SU-DHL-6 (cell line): ENCODE data around the gene COG2.

Experiments
- H2AFZ ChIP-seq: fragments of 200-600 bp; sonication (generic); 2 replicates; pipeline ENCODE4 v1.6.1; 2014; ENCODE audit warnings: low read depth, mild to moderate bottlenecking, moderate library complexity, mixed read lengths, antibody characterized with exemption, low read length; ENCODE audit not compliant: severe bottlenecking
- H3F3A ChIP-seq: fragments of 200-600 bp; shearing (Covaris generic); 2 replicates; pipeline ENCODE4 v1.6.0; 2016; ENCODE audit warnings: antibody characterized with exemption, mild to moderate bottlenecking; ENCODE audit not compliant: insufficient read depth
- H3K27ac ChIP-seq: fragments of 200-600 bp; sonication (generic); 2 replicates; pipeline ENCODE4 v1.5.1; 2016; ENCODE audit warnings: low read depth, mild to moderate bottlenecking, low read length, moderate library complexity, mixed read lengths
- H3K27me3 ChIP-seq: fragments of 200-600 bp; sonication (generic), shearing (Covaris generic); 2 replicates; pipeline ENCODE4 v1.6.0; 2014; ENCODE audit warnings: mild to moderate bottlenecking, low read length
- H3K36me3 ChIP-seq: fragments of 200-600 bp; sonication (generic); 2 replicates; pipeline ENCODE4 v1.6.1; 2014; ENCODE audit warnings: mild to moderate bottlenecking, low read length, mixed read lengths
- H3K4me2 ChIP-seq: fragments of 300-600, 200-600 bp; shearing (Covaris generic), sonication (generic); 2 replicates; pipeline ENCODE4 v1.6.0; 2014; ENCODE audit warnings: low read length, low read depth, mild to moderate bottlenecking; ENCODE audit not compliant: poor library complexity, severe bottlenecking
- H3K4me3 ChIP-seq: fragments of 200-600 bp; sonication (generic); 2 replicates; pipeline ENCODE4 v1.5.1; 2014; ENCODE audit warnings: antibody characterized with exemption, low read length, mild to moderate bottlenecking, mixed read lengths; ENCODE audit not compliant: insufficient read depth, poor library complexity, severe bottlenecking
- H3K79me2 ChIP-seq: fragments of 200-600 bp; sonication (generic); 2 replicates; pipeline ENCODE4 v1.6.1; 2014; ENCODE audit warnings: mild to moderate bottlenecking, low read length, moderate library complexity; ENCODE audit not compliant: insufficient read depth
- H3K9ac ChIP-seq: fragments of 200-600 bp; sonication (generic); 2 replicates; pipeline ENCODE4 v1.7.0; 2014; ENCODE audit warnings: mild to moderate bottlenecking, low read length
- H3K9me2 ChIP-seq: fragments of 200-600 bp; sonication (generic); replicated peaks from 2 replicates; pipeline ENCODE4 v1.6.1; 2014; ENCODE audit warnings: low read length; ENCODE audit not compliant: insufficient read depth
- H3K9me3 ChIP-seq: fragments of 200-600 bp; sonication (generic); 2 replicates; pipeline ENCODE4 v1.6.1; 2014; ENCODE audit warnings: low read length, mixed read lengths; ENCODE audit not compliant: insufficient read depth
- H4K20me1 ChIP-seq: fragments of 200-600 bp; sonication (generic); 2 replicates; pipeline ENCODE4 v1.6.1; 2014; ENCODE audit warnings: low read depth, mild to moderate bottlenecking, antibody characterized with exemption, low read length, moderate library complexity, mixed read lengths
- CTCF ChIP-seq: fragments of 200-600 bp; sonication (generic); IDR thresholded peaks from one replicate; pipeline ENCODE4 v1.5.1; 2017; ENCODE audit warnings: antibody characterized with exemption, mild to moderate bottlenecking, low read length, moderate library complexity; ENCODE audit not compliant: insufficient read depth, poor library complexity, severe bottlenecking
- EZH2phosphoT487 ChIP-seq: fragments of 200-600 bp; sonication (generic), shearing (Covaris generic); conservative IDR thresholded peaks from 2 replicates; pipeline ENCODE4 v1.6.1; 2018; ENCODE audit warnings: mild to moderate bottlenecking, antibody characterized with exemption, low read length, moderate library complexity, mixed read lengths

COG2 gene

GRCh38 chr1:230646710-230647302 is 4.5 kb downstream of the COG2 start:
- TF ChIP-seq CTCF, result no peak
- H3K9ac ChIP-seq, result no peak overlapping the region
- no peak overlapping the region for H3K4me2 ChIP-seq
- peaks cover 92% of the 10 kb centered on the region for H3K79me2 ChIP-seq
- H3K9me2 ChIP-seq, result no peaks in the 10 kb centered on the region
- H3F3A ChIP-seq, result no peaks in the 10 kb centered on the region
- no peaks in the 10 kb centered on the region for H3K27me3 ChIP-seq
- H3K36me3 ChIP-seq, result no peaks in the 10 kb centered on the region
- H2AFZ ChIP-seq, result no peak overlapping the region
- H3K27ac ChIP-seq, result no peak overlapping the region
- no peaks in the 10 kb centered on the region for H3K9me3 ChIP-seq
- peaks cover 17% of the 10 kb centered on the region; the same call in 1 of the 2 replicates for H4K20me1 ChIP-seq
- no peak overlapping the region for H3K4me3 ChIP-seq

- no peaks in the 10 kb centered on the region for H3K27me3 ChIP-seq
- no peak overlapping the region for H3K4me2 ChIP-seq
- peaks cover 97% of the 10 kb centered on the region for H3K79me2 ChIP-seq
- no peaks in the 10 kb centered on the region for H3K9me2 ChIP-seq
- no peak overlapping the region for H3K27ac ChIP-seq
- no peaks in the 10 kb centered on the region for H3K36me3 ChIP-seq
- H3F3A ChIP-seq, result no peaks in the 10 kb centered on the region
- no peaks in the 10 kb centered on the region for H3K9me3 ChIP-seq
- no peak overlapping the region for H3K9ac ChIP-seq
- peaks cover 17% of the 10 kb centered on the region; the same call in 1 of the 2 replicates for H4K20me1 ChIP-seq
- no peak overlapping the region for H3K4me3 ChIP-seq
- TF ChIP-seq EZH2phosphoT487 (no peak), CTCF (no peak)
- H2AFZ ChIP-seq, result no peak overlapping the region
These were observed 5.0 kb downstream of the COG2 start for GRCh38 chr1:230647321-230647720.

GRCh38 chr1:230648114-230648513 is 5.8 kb downstream of the COG2 start:
- Histone ChIP-seq H3K27me3 (no peaks in the 10 kb centered on the region), H3K9ac (no peak overlapping the region), H3K9me2 (no peaks in the 10 kb centered on the region), H3K36me3 (no peaks in the 10 kb centered on the region), H3K27ac (no peak overlapping the region), H3K79me2 (peaks cover 100% of the 10 kb centered on the region), H3K4me2 (no peak overlapping the region), H4K20me1 (peaks cover 16% of the 10 kb centered on the region; the same call in 1 of the 2 replicates), H3K9me3 (no peaks in the 10 kb centered on the region), H2AFZ (no peak overlapping the region), H3F3A (no peaks in the 10 kb centered on the region), H3K4me3 (no peak overlapping the region)
- TF ChIP-seq CTCF (no peak), EZH2phosphoT487 (no peak)
